ENCODE results near the gene NPHP4.
"Not testable (repeated sequence)": the region's sequence is repeated elsewhere in the genome, so short reads cannot be mapped to it uniquely, and the experiment has no call there.

NPHP4 gene

DNA sequence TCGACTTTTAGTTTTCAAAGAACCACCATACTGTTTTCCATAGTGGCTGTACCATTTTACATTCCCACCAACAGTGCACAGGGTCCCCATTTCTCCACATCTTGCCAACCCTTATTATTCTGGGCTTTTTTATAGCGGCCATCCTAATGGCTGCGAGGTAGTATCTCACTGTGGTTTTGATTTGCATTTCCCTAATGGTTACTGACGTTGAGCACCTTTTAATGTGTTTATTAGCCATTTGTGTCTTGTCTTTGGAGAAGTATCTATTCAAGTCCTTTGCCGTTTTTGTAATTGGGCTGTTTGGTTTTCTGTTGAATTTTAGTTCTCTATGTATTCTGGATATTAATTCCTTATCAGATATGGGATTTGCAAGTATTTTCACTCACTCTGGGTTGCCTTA, 31.1 kb upstream of the NPHP4 start:
- no peak for DNase-seq (ENCODE audit: low read depth)

- no peak for DNase-seq (ENCODE audit: low read depth)
Measured at GRCh38 chr1:6022193-6022592, 30.0 kb upstream of the NPHP4 start.

- no peak for DNase-seq (ENCODE audit: low read depth)
Measured at GRCh38 chr1:6019166-6019845, 27.1 kb upstream of the NPHP4 start.

GRCh38 chr1:6017654-6018053, 25.4 kb upstream of the NPHP4 start:
- not testable (repeated sequence) for DNase-seq (ENCODE audit: low read depth)

DNA sequence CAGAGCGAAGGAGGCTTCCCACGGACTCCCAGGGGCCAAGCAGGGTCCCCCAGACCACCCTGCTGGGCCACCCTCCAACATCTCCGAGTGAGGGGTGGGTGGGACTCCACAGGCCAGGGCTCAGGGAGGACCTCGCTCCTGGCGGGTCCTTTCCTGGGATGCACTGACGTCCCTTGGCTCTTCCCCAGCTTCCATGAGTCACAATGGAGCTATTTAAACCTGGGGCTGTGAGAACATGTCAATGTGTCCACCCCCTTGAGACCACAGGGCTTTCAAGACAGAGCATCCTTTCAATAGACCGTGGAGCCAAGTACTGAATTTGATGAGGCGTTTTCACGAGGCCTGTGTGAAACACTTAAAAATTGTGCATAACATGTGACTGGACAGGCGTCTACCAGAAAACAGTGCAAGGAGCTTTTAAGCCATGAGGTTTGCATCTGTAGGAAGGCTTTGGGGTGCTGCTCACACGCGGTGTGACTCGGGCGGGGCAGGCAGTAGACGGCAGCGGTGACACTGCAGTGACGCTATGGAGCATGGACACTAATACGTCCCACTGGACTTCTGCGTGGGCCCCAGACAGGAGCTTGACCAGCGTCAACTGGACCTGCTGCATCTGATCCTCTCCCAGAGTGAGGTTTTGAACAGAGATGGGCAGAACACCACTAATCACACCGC, 24.1 kb upstream of the NPHP4 start:
- DNase-seq (ENCODE audit: low read depth) = peak; percentile 70

DNA sequence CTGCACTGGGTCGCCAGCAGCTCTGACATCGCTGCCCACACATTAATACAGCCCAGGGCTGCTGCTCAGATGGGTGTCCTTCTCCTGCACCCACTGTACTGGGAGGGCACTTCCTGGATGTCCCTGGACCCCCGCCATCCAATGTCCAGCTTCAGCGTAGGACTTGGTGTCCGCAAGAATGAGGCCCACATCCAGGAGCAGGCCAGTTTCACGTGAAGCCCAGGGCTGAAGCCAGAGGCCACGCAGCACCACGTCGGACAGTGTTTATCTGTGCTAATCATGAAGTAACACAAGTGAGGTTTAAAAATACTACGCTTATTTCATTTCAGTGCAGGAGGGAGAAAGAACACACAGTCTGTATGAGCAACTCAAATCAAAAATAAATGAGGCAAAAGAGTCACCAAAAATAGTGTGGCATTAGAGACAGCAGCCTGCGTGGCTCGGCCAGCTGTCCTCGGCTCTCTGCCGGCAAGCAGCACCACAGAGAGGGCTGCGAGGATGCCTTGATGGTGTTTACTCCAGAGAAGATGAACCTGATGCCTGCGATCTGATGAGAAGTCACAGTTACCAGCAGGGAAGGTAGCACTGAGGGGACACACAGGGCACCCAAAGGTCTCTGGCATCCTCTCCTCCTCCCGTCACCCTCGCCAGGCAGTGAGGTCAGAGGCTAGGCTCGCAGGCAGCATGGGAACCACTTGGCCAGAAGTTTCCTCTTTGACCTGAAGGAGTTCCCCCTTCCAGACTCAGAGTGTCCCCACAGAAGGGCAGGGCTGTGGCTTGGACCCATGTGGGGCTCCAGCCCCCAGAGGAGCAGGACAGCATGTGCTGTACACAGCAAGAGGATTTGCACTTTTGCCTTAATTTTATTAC, 22.1 kb upstream of the NPHP4 start:
- no peak for DNase-seq (ENCODE audit: low read depth)

- no peak for DNase-seq (ENCODE audit: low read depth)
Measured at GRCh38 chr1:6013491-6013890, 21.3 kb upstream of the NPHP4 start.

GRCh38 chr1:6012529-6013318, 20.5 kb upstream of the NPHP4 start:
- DNase-seq (ENCODE audit: low read depth) = no peak

DNA sequence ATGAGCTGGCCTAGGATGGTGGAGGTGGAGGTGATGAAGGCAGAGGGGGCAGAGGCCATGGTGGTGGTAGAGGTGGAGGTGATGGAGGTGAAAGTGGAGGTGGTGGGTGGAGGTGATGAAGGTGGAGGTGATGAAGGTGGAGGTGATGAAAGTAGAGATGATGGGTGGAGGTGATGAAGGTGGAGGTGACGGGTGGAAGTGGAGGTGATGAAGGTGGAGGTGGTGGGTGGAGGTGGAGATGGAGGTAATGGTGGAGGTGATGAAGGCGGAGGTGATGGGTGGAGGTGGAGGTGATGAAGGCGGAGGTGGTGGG, 19.7 kb upstream of the NPHP4 start:
- DNase-seq (ENCODE audit: low read depth) = no peak

- DNase-seq (ENCODE audit: low read depth) = no peak
Measured at GRCh38 chr1:6011161-6011945, 19.1 kb upstream of the NPHP4 start.

- DNase-seq (ENCODE audit: low read depth) = no peak
Measured at GRCh38 chr1:6010554-6010953, 18.3 kb upstream of the NPHP4 start.

DNA sequence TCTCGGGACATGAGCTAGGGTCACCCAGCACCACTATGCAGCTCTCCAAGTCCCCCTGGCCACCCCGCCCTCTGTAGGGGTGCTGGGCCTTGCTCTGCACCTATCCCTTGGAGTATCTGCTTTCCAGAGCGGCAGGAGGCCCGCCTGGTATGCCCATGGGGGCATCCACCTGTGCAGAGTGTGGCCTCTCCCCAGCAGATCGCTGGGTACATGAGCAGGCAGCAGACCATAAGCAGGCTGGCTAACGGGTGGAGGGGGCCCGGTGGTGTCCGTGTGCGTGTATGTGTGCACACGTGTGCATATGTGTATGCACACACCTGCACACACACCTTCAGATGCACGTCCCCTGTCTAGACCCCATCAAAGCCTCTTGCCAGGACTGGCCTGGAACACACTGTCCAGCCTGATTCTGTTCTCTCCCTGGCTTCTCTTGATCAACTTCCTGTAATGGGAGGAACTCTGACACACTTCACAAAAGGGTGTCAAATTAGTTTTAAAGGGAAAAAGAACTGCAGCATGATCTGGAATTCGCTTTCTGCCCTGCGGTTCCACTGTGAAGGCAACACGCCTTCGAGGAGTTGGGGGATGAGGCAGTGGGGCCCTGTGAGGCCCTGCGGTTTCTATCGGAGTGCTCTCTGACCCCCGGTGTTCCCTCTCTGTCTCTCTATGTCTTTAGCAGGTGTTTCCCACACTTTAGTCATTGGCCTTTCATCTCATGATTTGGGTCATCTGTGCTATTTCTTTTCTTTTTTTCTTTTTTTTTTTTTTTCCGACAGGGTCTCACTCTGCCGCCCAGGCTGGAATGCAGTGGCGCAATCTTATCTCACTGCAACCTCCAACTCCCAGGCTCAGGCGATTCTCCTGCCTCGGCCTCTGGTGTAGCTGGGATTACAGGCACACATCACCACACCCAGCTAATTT, 17.2 kb upstream of the NPHP4 start:
- no peak for DNase-seq (ENCODE audit: low read depth)

DNA sequence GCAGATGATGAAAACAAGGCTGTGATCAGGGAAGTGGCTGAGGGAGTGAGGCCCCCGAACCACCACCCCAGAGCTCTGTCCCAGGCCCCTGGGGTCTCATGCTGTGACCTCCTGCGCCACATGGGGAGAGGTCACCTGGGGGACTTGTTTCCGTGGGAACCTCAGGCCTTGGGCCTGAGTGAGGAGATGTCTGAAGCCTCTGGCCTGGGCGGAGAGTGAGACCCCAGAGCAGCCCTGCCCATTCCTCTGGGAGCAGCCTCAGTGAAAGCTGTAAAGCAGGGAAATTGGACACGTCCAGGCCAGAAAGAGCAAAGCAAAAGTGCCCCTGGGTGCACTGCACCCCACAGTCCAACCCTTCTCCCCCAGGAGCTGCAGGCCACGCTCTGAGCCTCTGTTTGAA, 16.5 kb upstream of the NPHP4 start:
- no peak for DNase-seq (ENCODE audit: low read depth)

- DNase-seq (ENCODE audit: low read depth) = no peak
Measured at GRCh38 chr1:6008084-6008415, 15.8 kb upstream of the NPHP4 start.

DNA sequence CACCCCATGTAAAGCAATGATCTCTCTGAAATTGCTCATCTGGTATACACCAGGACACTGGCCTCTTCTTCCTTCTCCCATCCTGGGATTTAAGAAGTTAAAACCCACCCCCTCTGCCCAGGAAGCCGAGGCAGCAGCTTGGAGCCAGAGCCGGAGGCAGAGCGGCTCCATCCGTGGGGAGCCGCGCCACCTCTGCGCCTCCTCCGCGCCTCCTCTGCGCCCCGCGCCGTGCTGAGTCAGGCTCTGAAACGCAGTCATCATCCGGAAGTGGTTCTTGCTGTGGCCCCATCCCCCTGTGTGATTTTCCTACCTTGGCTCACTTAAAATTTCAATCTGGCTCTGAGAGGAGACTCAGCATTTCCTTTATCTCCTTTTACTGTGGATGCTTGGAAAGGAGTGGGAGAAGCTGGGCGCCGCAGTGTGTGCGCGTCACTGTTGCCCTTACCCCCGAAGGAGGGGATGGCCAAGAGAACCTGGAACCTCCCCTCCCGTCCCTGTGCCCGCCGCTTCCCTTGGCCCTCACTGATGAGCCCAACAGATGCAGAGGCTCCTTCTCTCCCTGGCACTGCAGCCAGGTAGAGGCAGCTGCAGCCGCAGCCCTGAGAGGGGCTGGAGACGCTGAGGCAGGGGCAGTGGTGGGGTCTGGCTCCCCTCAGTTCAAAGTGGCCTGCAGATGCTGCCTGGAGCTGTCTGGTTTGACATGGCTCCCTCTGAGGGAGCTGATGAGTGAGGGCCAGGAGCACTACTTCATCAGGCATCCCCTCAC, 15.3 kb upstream of the NPHP4 start:
- peak; percentile 32 for DNase-seq (ENCODE audit: low read depth)

DNA sequence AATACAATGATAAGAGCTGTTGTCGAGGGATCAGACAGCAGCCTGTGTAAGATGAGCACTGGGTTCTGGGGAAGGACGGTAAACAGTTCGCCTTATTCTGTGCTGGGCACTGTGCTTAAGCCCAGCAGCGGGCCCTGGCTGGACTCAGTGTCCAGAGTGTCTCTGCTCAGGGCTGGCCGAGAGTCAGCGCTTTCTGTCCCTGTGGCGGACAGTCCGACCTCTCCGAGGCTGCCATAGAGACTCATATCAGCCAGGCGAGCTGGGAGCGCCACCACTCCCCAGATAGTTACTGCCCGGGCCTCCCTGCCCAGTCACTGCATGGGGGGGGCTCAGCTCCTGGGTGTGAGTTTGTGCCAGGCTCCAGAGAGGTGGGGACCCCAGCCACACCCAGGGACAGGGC, 14.7 kb upstream of the NPHP4 start:
- no peak for DNase-seq (ENCODE audit: low read depth)

GRCh38 chr1:6005276-6005917, 13.2 kb upstream of the NPHP4 start:
- no peak for DNase-seq (ENCODE audit: low read depth)

DNA sequence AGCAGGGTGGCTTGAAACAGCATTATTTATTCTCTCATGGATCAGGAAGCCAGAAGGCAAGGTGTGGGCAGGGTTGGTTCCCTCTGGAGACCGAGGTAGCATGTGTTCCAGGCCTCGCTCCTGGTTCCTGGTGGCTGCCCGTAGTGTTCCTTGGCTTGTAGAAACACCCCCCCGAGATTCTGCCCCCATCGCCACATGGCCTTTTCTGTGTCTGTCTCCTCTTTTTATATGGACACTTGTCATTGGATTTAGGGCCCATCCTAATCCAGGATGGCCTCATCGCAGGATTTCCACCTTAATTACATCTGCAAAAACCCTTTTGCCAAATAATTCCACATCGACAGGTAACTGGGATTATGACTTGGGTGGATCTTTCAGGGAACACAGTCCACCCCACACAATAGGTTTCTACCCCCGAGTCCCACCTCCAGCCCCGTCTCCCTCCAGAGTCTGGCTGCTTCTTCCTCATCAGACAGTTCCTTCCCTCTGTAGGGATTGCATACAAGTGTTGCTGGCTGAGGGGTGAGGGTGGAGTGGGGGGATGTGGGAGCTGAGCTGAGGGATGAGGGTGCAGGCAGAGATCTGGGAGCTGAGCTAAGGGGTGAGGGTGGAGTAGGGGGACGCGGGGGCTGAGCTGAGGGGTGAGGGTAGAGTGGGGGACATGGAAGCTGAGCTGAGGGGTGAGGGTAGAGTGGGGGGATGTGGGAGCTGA, 12.3 kb upstream of the NPHP4 start:
- no peak for DNase-seq (ENCODE audit: low read depth)
